Embryonic facial prominence (tissue), 1 donor: ENCODE measurements around the gene CNKSR3.
"Not testable (repeated sequence)": the region's sequence is repeated elsewhere in the genome, so short reads cannot be mapped to it uniquely, and the experiment has no call there.

ENCODE experiments used
- DNase-seq: peaks from one replicate; pipeline ENCODE4 v3.0.0-alpha.2; 2016; ENCODE audit errors: extremely low spot score

Gene CNKSR3

GRCh38 chr6:154528310-154528915 lies 17.9 kb upstream of the CNKSR3 start:
- DNase-seq = no peak

GRCh38 chr6:154526996-154527395 lies 16.5 kb upstream of the CNKSR3 start:
- DNase-seq = no peak

DNA sequence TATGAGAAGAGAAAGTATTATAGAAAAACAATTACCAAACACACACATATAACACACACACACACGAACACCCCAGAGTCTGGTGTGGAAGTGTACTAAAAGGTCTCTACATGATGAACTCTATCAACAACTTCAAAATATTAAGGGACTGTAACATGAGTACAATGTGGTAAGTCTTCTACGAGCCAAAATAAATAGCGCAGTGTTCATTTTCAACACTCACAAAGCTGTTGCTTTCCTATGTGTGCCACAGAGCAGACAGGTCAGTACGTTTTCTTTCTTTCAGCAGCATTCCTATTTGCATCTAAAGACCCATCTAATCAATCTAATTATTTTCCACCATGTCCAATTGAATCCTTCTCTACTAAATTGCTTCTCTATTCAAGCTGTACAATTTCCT lies 12.1 kb upstream of the CNKSR3 start:
- DNase-seq = no peak

DNA sequence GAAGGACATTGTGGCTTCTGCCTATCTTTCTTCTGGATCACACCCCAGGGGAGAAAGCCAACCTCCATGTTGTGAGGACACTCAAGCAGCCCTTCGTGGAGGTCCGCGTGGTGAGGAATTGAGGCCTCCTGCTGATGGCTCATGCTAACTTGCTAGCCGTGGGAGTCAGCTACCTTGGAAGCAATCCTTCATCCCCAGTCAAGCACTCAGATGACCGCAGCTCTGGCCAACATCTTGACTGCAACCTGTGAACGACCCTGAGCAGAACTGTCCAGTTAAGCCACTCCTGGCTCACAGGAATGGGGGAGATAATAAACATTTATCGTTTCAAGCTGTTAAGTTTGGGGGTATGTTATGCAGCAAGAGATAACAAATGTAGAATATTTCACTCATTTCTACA lies 10.9 kb upstream of the CNKSR3 start:
- no peak for DNase-seq

- DNase-seq = no peak
Measured at GRCh38 chr6:154520280-154520679, 9.8 kb upstream of the CNKSR3 start.

GRCh38 chr6:154518396-154518795 lies 7.9 kb upstream of the CNKSR3 start:
- no peak for DNase-seq

DNA sequence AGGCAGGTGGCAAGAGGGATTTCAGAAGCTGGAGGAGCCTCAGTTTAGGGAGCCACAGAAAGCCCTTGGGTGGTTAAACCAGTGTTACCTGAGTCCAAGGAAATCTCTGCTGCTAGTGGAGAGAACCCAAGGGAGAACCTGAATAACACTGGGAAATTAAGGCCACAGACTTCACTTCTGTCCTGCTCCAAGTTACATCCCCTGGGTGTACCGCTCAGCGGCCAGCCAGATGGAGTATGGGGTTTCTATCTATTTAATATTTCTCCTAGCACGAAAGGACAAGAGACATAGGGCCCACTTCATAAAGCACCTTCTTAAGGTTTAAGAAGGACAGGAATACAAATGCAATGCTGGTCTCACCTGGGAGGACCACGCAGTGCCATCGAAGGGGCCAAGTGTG lies 5.8 kb upstream of the CNKSR3 start:
- DNase-seq = no peak

- DNase-seq = no peak
Measured at GRCh38 chr6:154515826-154516225, 5.3 kb upstream of the CNKSR3 start.

GRCh38 chr6:154515076-154515475 lies 4.6 kb upstream of the CNKSR3 start:
- not testable (repeated sequence) for DNase-seq

- no peak for DNase-seq
Measured at GRCh38 chr6:154514481-154514880, 4.0 kb upstream of the CNKSR3 start.

DNA sequence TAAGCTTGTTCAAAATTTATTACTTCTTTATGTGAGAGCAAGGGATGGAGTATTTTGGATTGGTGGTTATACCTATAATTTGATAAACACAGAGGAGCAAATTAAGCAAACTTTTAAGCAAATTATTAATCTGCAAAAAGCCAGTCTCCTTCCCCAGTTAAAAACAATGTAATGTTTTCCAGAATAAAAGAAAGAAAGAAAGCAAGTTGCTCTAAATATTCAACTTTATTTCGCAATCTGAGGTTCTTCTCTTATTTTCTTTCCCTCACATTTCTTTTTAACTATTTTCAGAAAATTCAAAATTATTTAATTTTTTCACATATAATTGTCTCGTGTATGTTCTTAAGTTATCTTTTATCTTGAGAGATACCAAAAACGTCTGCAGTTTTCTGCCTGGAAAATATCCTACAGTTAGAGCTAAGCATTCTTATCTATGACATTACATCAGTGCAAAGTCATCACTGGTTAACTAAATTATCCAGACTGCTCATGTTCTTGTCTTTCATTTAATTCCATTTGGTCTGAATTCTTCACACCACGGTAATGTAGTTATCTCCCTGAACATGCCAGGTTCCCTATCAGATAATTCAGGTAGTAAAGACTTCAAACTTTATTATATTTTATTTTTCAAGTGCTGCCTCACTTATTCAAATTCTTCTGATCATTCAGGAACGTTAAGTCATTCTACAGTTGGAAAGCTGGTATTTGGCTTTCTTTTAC lies 3.3 kb upstream of the CNKSR3 start:
- DNase-seq = no peak

DNA sequence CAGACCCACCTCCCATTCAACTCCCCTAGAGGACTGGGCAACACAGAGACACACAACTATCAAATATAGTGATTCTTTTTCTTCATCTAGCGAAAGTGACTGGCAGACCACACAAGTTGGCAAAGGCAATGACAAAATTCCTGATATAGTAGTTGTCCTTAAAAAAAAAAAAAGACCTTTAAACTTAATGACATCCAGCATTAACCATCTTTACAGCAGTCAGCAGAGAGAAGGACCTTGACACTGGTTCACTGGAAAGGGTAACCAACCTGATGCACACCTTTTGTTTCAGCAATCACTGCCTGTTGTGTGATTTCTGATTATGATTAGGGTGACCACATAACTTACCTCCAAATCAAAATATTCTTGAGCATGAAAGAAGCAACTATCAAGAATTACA lies 1.7 kb upstream of the CNKSR3 start:
- DNase-seq = no peak

- DNase-seq = no peak
Measured at GRCh38 chr6:154511791-154512190, 1.3 kb upstream of the CNKSR3 start.

- DNase-seq = no peak
Measured at GRCh38 chr6:154509421-154510143, 903 bp downstream of the CNKSR3 start.

DNA sequence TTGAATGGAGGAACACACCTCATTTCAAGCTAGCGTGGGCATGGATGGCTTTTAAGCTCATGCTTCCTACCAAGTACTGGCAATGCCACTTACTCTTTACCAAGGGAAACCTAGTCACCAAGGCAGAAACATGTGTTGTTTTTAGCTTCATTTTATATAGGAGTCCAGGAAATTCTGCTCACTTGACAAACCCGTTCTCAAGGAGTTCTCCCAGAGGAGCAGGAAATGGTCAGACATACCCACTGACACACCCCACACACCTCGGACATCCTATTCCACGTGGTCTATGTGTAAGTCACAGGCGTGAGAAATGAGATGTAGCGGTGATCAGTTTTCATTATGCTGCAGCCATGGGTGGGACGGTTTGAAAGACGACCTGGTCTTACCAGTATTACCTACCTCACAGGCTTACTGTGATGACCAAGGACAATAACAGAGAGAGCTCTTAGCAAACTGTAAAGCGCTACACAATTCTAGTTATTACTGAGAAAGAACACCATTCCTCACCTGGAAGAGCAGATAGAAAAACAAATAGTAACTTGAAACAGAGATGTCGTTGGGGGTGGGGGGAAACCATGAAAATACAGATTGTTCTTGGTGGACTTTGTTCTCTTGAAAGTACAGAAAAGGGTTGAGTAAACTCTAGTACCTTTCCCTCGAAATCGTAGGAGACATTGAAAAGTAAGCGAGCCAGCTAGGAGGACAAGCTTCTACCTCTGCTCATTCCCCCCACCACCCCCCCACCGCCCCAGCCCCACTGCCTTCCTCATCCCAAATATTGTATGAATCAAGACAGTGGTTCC lies 1.7 kb downstream of the CNKSR3 start:
- DNase-seq = no peak

- DNase-seq = no peak
Measured at GRCh38 chr6:154506991-154507898, 3.2 kb downstream of the CNKSR3 start.

GRCh38 chr6:154506582-154506981 lies 3.9 kb downstream of the CNKSR3 start:
- no peak for DNase-seq

GRCh38 chr6:154506108-154506507 lies 4.4 kb downstream of the CNKSR3 start:
- no peak for DNase-seq

GRCh38 chr6:154504865-154505449 lies 5.5 kb downstream of the CNKSR3 start:
- no peak for DNase-seq

- DNase-seq = no peak
Measured at GRCh38 chr6:154504102-154504501, 6.4 kb downstream of the CNKSR3 start.

GRCh38 chr6:154503658-154504057 lies 6.8 kb downstream of the CNKSR3 start:
- no peak for DNase-seq
